Calu3 (cell line): Measurements from ENCODE around the gene PAPPA. TPM values are rescaled to one million over a fixed set of nuclear protein-coding genes. Genes with fewer than 3 reads are reported as not detected.

ENCODE experiments used
- BruUV-seq: library from RNA; stranded (reverse); fragments of 400-500 nt; replicated peaks from 2 replicates; lab custom pipeline; 2021; lab: Mats Ljungman, UMichigan
- CTCF ChIA-PET: fragments of 300-600 bp; sonication (Branson Sonifier 250); formaldehyde crosslinking; loops from one replicate; lab custom pipeline; 2022; ENCODE audit warnings: antibody characterized with exemption; lab: Charles Lee
- DNase-seq: peaks from one replicate; pipeline ENCODE4 v3.0.0; 2022
- H3K27ac Mint-ChIP-seq: one replicate; pipeline ENCODE4 v1.8.0; 2022; ENCODE audit warnings: mixed read lengths; ENCODE audit not compliant: unreplicated experiment
- H3K27me3 Mint-ChIP-seq: one replicate; pipeline ENCODE4 v1.8.0; 2022; ENCODE audit warnings: mixed read lengths; ENCODE audit not compliant: unreplicated experiment
- H3K36me3 Mint-ChIP-seq: one replicate; pipeline ENCODE4 v1.8.0; 2022; ENCODE audit warnings: mild to moderate bottlenecking, moderate library complexity, mixed read lengths; ENCODE audit not compliant: insufficient read depth, unreplicated experiment
- H3K4me1 Mint-ChIP-seq: one replicate; pipeline ENCODE4 v1.8.0; 2022; ENCODE audit warnings: mild to moderate bottlenecking, low read depth, mixed read lengths; ENCODE audit not compliant: unreplicated experiment
- H3K4me3 Mint-ChIP-seq: one replicate; pipeline ENCODE4 v1.8.0; 2022; ENCODE audit warnings: mild to moderate bottlenecking, low read depth, moderate library complexity, mixed read lengths; ENCODE audit not compliant: unreplicated experiment
- H3K9me3 Mint-ChIP-seq: one replicate; pipeline ENCODE4 v1.8.0; 2022; ENCODE audit warnings: low read depth, mixed read lengths; ENCODE audit not compliant: unreplicated experiment
- CTCF ChIP-seq: fragments of 200-600 bp; IDR thresholded peaks from one replicate; pipeline ENCODE4 v1.8.0; 2022; ENCODE audit warnings: antibody characterized with exemption; ENCODE audit not compliant: unreplicated experiment
- intact Hi-C: fragments of 100-400 bp; cut with micrococcal nuclease; formaldehyde crosslinking; loops from one replicate; pipeline ENCODE4 v1.10.0; 2022; ENCODE audit not compliant: unreplicated experiment
- total RNA-seq: library from RNA; stranded (reverse); gene quantifications from 2 replicates; pipeline ENCODE4 v1.2.3, GENCODE V29; 2022

The PAPPA gene
- total RNA-seq, 1 experiment from 2014 or later, result not detected

DNA sequence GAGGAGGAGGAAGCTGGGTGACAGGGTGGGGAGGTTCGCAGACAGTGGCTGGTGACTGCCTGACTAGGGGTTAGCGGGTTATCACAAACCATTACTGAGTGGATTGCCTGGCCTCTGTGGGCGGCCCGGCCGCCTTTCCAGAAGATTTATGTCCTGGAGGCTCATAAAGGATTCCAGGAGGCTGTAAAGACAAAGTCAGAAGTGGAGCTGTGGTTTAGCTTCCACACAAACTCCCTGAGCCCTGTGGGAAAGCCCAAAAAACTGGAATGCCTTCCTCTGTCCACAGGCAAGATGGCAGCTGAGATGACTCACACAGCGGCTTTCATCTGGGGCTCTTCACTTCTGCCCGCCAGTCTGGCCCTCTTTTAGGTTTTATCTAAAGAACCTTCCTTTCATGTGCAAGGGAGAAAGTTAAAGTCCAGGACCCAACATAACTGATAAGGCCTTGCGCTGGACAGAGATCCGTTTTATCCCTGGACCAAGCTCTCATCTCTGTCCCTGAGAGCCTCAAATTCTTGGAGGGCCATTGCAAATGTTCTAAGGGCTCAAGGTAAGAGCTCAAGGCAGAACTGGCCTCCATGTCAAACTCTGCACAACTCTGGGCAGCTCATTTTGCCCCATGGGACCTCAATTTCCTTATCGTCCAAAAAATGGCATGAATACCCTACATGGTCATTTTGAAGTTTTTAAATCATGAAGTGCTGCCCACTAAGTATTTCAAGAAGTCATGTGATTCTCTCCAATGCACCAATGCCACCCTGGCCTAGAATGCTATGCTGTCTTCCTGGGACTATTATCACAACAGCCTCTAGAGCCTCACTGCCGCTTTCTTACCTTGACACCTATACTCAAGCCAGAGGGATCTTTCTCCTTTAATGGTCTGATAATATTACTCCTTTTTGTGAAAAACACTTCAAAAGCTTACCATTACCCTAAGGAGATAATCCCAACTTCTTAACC, 284.1 kb downstream of the PAPPA start:
- no TSS peak for BruUV-seq
- no peaks in the 10 kb centered on the region for H3K4me1 Mint-ChIP-seq
- H3K27ac Mint-ChIP-seq, result no peak overlapping the region
- no peak overlapping the region for H3K4me3 Mint-ChIP-seq
- CTCF ChIA-PET, result no interaction called here
- H3K27me3 Mint-ChIP-seq, result no peaks in the 10 kb centered on the region
- H3K9me3 Mint-ChIP-seq, result no peaks in the 10 kb centered on the region
- DNase-seq, result no peak
- TF ChIP-seq CTCF, result no peak
- intact Hi-C loops, result no loop called here
- no peaks in the 10 kb centered on the region for H3K36me3 Mint-ChIP-seq

- no peaks in the 10 kb centered on the region for H3K36me3 Mint-ChIP-seq
- CTCF ChIA-PET, result no interaction called here
- no peak for TF ChIP-seq CTCF
- H3K27me3 Mint-ChIP-seq, result no peaks in the 10 kb centered on the region
- DNase-seq, result no peak
- H3K27ac Mint-ChIP-seq, result no peak overlapping the region
- H3K4me1 Mint-ChIP-seq, result no peaks in the 10 kb centered on the region
- no peak overlapping the region for H3K4me3 Mint-ChIP-seq
- intact Hi-C loops, result no loop called here
- BruUV-seq, result no TSS peak
- peaks cover 5% of the 10 kb centered on the region for H3K9me3 Mint-ChIP-seq
These were observed 288.9 kb downstream of the PAPPA start for GRCh38 chr9:116442528-116442927.

GRCh38 chr9:116447934-116448333, 294.3 kb downstream of the PAPPA start:
- BruUV-seq, result no TSS peak
- no peaks in the 10 kb centered on the region for H3K27me3 Mint-ChIP-seq
- no peak overlapping the region for H3K27ac Mint-ChIP-seq
- CTCF ChIA-PET, result no interaction called here
- DNase-seq, result no peak
- TF ChIP-seq CTCF, result no peak
- no peaks in the 10 kb centered on the region for H3K4me1 Mint-ChIP-seq
- no peaks in the 10 kb centered on the region for H3K36me3 Mint-ChIP-seq
- intact Hi-C loops, result no loop called here
- H3K9me3 Mint-ChIP-seq, result peaks cover 5% of the 10 kb centered on the region
- no peak overlapping the region for H3K4me3 Mint-ChIP-seq

GRCh38 chr9:116448431-116448830, 294.8 kb downstream of the PAPPA start:
- intact Hi-C loops, result no loop called here
- H3K9me3 Mint-ChIP-seq, result peaks cover 5% of the 10 kb centered on the region
- no peak for DNase-seq
- H3K27me3 Mint-ChIP-seq, result no peaks in the 10 kb centered on the region
- H3K4me1 Mint-ChIP-seq, result no peaks in the 10 kb centered on the region
- BruUV-seq, result no TSS peak
- CTCF ChIA-PET, result no interaction called here
- TF ChIP-seq CTCF, result no peak
- no peak overlapping the region for H3K27ac Mint-ChIP-seq
- H3K36me3 Mint-ChIP-seq, result no peaks in the 10 kb centered on the region
- H3K4me3 Mint-ChIP-seq, result no peak overlapping the region
